Mesothelial cell of epicardium (in vitro differentiated cells): ENCODE measurements around the gene ZNF436. TPM values are rescaled to one million over a fixed set of nuclear protein-coding genes. Genes with fewer than 3 reads are reported as not detected.
A peak's percentile ranks its signal among the peaks of the same experiment; 100 is the strongest.
"Not testable (repeated sequence)": the region's sequence is repeated elsewhere in the genome, so short reads cannot be mapped to it uniquely, and the experiment has no call there.

Experiments
- DNase-seq, 2 experiments: peaks; one replicate each; pipeline ENCODE4 v3.0.0; 2021; ENCODE audit warnings: low spot score in 2 of 2; ENCODE audit not compliant: unreplicated experiment in 2 of 2
- H3K27ac Mint-ChIP-seq: 2 replicates; pipeline ENCODE4 v1.8.0; 2021; ENCODE audit warnings: mixed read lengths
- H3K27me3 Mint-ChIP-seq: 2 replicates; pipeline ENCODE4 v1.8.0; 2021; ENCODE audit warnings: low read depth, mixed read lengths
- H3K36me3 Mint-ChIP-seq: 2 replicates; pipeline ENCODE4 v1.8.0; 2021; ENCODE audit warnings: mixed read lengths
- H3K4me1 Mint-ChIP-seq: 2 replicates; pipeline ENCODE4 v1.8.0; 2021; ENCODE audit warnings: mixed read lengths
- H3K4me3 Mint-ChIP-seq: 2 replicates; pipeline ENCODE4 v1.8.0; 2021; ENCODE audit warnings: mild to moderate bottlenecking, moderate library complexity, mixed read lengths
- H3K9me3 Mint-ChIP-seq: 2 replicates; pipeline ENCODE4 v1.8.0; 2021; ENCODE audit warnings: mixed read lengths
- CTCF ChIP-seq: fragments of 200-600 bp; sonication (generic); IDR thresholded peaks from one replicate; pipeline ENCODE4 v1.5.0; 2021; ENCODE audit warnings: antibody characterized with exemption; ENCODE audit not compliant: unreplicated experiment
- total RNA-seq: library from RNA; stranded (reverse); gene quantifications from 3 replicates; pipeline ENCODE4 v1.2.1, GENCODE V29; 2021

The ZNF436 gene
- total RNA-seq, 1 donor from 2014 or later: 33.7 TPM

GRCh38 chr1:23337869-23338268, 31.8 kb downstream of the ZNF436 start:
- Mint-ChIP-seq H3K4me1 (peaks cover 43% of the 10 kb centered on the region), H3K36me3 (peaks cover 26% of the 10 kb centered on the region), H3K4me3 (no peak overlapping the region), H3K27ac (peak overlapping the region; percentile 28), H3K27me3 (no peaks in the 10 kb centered on the region), H3K9me3 (no peaks in the 10 kb centered on the region)
- no peak for TF ChIP-seq CTCF
- DNase-seq: no peak

GRCh38 chr1:23331713-23332112, 37.9 kb downstream of the ZNF436 start:
- peaks cover 50% of the 10 kb centered on the region for H3K36me3 Mint-ChIP-seq
- H3K27me3 Mint-ChIP-seq: no peaks in the 10 kb centered on the region
- H3K27ac Mint-ChIP-seq: peak overlapping the region; percentile 43
- no peak for TF ChIP-seq CTCF
- H3K9me3 Mint-ChIP-seq: no peaks in the 10 kb centered on the region
- H3K4me3 Mint-ChIP-seq: no peak overlapping the region
- no peaks in the 10 kb centered on the region for H3K4me1 Mint-ChIP-seq
- no peak for DNase-seq

GRCh38 chr1:23330846-23331245, 38.8 kb downstream of the ZNF436 start:
- peaks cover 55% of the 10 kb centered on the region for H3K36me3 Mint-ChIP-seq
- no peak for DNase-seq

GRCh38 chr1:23325393-23325792, 44.2 kb downstream of the ZNF436 start:
- DNase-seq: no peak
- no peak overlapping the region for H3K4me3 Mint-ChIP-seq
- H3K9me3 Mint-ChIP-seq: no peaks in the 10 kb centered on the region
- H3K27me3 Mint-ChIP-seq: no peaks in the 10 kb centered on the region
- TF ChIP-seq CTCF: no peak
- peaks cover 49% of the 10 kb centered on the region for H3K36me3 Mint-ChIP-seq
- no peak overlapping the region for H3K27ac Mint-ChIP-seq
- peaks cover 2% of the 10 kb centered on the region for H3K4me1 Mint-ChIP-seq

More at GRCh38 chr1:23330846-23331245, 38.8 kb downstream of the ZNF436 start:
- H3K4me3 Mint-ChIP-seq: no peak overlapping the region
- peak overlapping the region; percentile 73 for H3K27ac Mint-ChIP-seq
- no peaks in the 10 kb centered on the region for H3K9me3 Mint-ChIP-seq
- no peak for TF ChIP-seq CTCF
- no peaks in the 10 kb centered on the region for H3K27me3 Mint-ChIP-seq
- no peaks in the 10 kb centered on the region for H3K4me1 Mint-ChIP-seq

- Mint-ChIP-seq H3K4me1 (peaks cover 2% of the 10 kb centered on the region), H3K9me3 (no peaks in the 10 kb centered on the region), H3K4me3 (no peak overlapping the region), H3K36me3 (peaks cover 55% of the 10 kb centered on the region), H3K27ac (peak overlapping the region; percentile 58), H3K27me3 (no peaks in the 10 kb centered on the region)
- DNase-seq: no peak
- no peak for TF ChIP-seq CTCF
Measured at GRCh38 chr1:23322770-23323169, 46.9 kb downstream of the ZNF436 start.

GRCh38 chr1:23310280-23310679, 59.4 kb downstream of the ZNF436 start:
- not testable (repeated sequence) for H3K27me3 Mint-ChIP-seq, DNase-seq, H3K9me3 Mint-ChIP-seq, H3K4me3 Mint-ChIP-seq
- peaks cover 20% of the 10 kb centered on the region for H3K4me1 Mint-ChIP-seq
- H3K36me3 Mint-ChIP-seq: peaks cover 36% of the 10 kb centered on the region
- H3K27ac Mint-ChIP-seq: peak overlapping the region; percentile 84

Other genes starting within 250 kb of the ZNF436 start
- gene LUZP1, start 201.0 kb downstream of the ZNF436 start, total RNA-seq: 67.6 to 71.9 TPM (median 69.4 TPM) in 3 replicates
- gene HTR1D, start 152.3 kb downstream of the ZNF436 start, total RNA-seq: 0.09 to 0.18 TPM in 2 of 3 replicates, not detected in the other
- gene HNRNPR, start 25.6 kb downstream of the ZNF436 start, total RNA-seq: 199 to 205 TPM (median 203 TPM) in 3 replicates
- gene TCEA3, start 54.9 kb upstream of the ZNF436 start, total RNA-seq: 8.0 to 10.0 TPM (median 9.9 TPM) in 3 replicates
- gene ASAP3, start 114.3 kb upstream of the ZNF436 start, total RNA-seq: 87.7 to 96.6 TPM (median 95.8 TPM) in 3 replicates
- 4.2 to 5.7 TPM (median 4.8 TPM) in 3 replicates for gene E2F2, start 161.4 kb upstream of the ZNF436 start, total RNA-seq
- gene ID3, start 189.7 kb upstream of the ZNF436 start, total RNA-seq: 456 to 487 TPM (median 468 TPM) in 3 replicates